ENCODE results near the gene SOSTDC1. TPM values are rescaled to one million over a fixed set of nuclear protein-coding genes. Genes with fewer than 3 reads are reported as not detected.

The SOSTDC1 gene
- total RNA-seq, 4 donors from 2014 or later: 0.39 to 2.4 (median 1.5) TPM

DNA sequence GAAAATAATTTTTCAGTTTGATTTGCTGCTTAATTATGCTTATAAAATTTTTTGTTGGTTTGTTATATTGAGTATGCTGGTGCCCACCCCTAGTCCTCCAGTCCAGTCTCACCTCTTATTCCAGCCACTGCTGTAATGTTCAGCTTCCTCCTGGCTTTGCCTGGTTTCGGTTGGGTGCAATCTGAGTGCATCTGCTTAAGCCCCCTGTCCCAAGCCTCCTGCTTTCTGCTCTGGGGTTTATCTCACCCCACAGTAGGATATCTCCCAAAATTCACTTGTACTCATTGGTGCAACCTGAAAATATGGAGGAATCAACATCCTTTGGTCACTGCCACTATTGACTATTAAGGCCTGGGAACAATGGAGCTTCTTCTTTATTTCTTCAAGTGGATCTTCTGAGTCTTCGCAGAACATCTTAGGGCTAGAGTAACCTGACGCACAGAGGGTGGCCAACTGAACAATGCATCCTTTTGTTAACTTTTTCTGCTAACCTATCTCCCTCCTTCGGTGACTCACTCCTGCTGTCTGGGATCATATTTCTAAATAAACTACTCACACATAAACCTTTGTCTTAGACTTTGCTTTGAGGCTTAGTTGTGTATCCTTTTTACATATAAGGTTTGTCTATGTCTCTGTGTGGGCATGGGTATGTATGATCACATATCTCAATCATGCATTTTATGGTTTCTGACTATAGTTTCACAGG lies 19.1 kb upstream of the SOSTDC1 start:
- Histone ChIP-seq H3K4me3 (no peak overlapping the region), H3K27me3 (no peaks in the 10 kb centered on the region), H3K4me1 (no peaks in the 10 kb centered on the region), H3K27ac (no peak overlapping the region), H3K9me3 (no peaks in the 10 kb centered on the region), H3K36me3 (no peaks in the 10 kb centered on the region)
- DNase-seq (ENCODE audit: low spot score in 2 of 2): no peak
- TF ChIP-seq EP300 (IDR thresholded peaks at IDR 0.05): no peak
- TF ChIP-seq, protein P1, sequence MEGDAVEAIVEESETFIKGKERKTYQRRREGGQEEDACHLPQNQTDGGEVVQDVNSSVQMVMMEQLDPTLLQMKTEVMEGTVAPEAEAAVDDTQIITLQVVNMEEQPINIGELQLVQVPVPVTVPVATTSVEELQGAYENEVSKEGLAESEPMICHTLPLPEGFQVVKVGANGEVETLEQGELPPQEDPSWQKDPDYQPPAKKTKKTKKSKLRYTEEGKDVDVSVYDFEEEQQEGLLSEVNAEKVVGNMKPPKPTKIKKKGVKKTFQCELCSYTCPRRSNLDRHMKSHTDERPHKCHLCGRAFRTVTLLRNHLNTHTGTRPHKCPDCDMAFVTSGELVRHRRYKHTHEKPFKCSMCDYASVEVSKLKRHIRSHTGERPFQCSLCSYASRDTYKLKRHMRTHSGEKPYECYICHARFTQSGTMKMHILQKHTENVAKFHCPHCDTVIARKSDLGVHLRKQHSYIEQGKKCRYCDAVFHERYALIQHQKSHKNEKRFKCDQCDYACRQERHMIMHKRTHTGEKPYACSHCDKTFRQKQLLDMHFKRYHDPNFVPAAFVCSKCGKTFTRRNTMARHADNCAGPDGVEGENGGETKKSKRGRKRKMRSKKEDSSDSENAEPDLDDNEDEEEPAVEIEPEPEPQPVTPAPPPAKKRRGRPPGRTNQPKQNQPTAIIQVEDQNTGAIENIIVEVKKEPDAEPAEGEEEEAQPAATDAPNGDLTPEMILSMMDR (IDR thresholded peaks at IDR 0.05): no peak
- 60 to 64% methylated on average over 4 of the region's 4 CpGs for WGBS, 2 donors

DNA sequence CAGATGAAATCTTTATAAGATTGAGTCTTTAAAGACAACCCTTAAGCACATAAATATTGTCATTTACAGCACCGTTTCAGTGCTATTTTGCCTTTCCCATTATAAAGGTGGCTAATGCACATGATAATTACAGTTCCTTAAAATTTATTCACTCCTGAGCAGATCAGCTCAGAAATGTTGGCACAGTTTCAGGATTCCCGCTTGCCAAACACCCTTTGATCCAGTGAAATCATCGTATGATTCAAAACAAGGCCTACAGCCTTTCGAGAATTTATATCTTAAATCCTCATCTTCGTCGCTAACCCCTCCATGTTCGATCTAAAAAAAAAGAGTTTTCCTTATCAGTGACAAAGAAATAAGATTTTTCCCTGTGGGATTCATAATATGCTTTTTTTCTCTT lies 14.1 kb upstream of the SOSTDC1 start:
- H3K36me3 ChIP-seq: no peaks in the 10 kb centered on the region
- H3K9me3 ChIP-seq: no peaks in the 10 kb centered on the region
- DNase-seq (ENCODE audit: low spot score in 2 of 2): no peak
- no peaks in the 10 kb centered on the region for H3K4me1 ChIP-seq
- H3K27ac ChIP-seq: no peak overlapping the region
- TF ChIP-seq POLR2A (IDR thresholded peaks at IDR 0.05): no peak
- no peak for TF ChIP-seq EP300 (IDR thresholded peaks at IDR 0.05)
- TF ChIP-seq, protein P1 (IDR thresholded peaks at IDR 0.05): no peak
- H3K27me3 ChIP-seq: no peaks in the 10 kb centered on the region
- WGBS, 2 donors: 58 to 67% methylated on average over 7 of the region's 7 CpGs
- no peak overlapping the region for H3K4me3 ChIP-seq

DNA sequence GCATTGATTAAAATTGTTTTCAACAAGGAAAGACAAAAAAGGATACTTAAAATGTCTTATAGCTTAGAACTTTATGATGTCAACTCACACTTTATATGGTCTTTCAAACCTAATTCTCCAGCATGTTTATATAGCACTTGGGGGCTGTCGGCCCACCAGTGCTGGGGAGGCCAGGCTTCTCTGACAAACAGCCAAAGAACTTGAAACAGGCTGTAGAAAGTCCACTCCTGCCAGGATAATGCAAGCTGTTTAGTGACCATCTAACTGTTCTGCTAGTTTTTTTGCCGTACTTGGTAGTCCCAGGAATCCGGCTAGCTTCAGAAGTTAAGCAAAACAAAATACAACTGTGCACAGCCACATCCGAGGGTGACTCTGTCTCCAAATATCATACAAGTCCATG lies 13.6 kb upstream of the SOSTDC1 start:
- Histone ChIP-seq H3K4me1 (no peaks in the 10 kb centered on the region), H3K27me3 (no peaks in the 10 kb centered on the region), H3K4me3 (no peak overlapping the region), H3K27ac (no peak overlapping the region), H3K9me3 (no peaks in the 10 kb centered on the region), H3K36me3 (no peaks in the 10 kb centered on the region)
- TF ChIP-seq, protein P1 (IDR thresholded peaks at IDR 0.05): no peak
- TF ChIP-seq POLR2A (IDR thresholded peaks at IDR 0.05) (no peak), EP300 (IDR thresholded peaks at IDR 0.05) (no peak)
- 57 to 63% methylated on average over 4 of the region's 4 CpGs for WGBS, 2 donors
- no peak for DNase-seq (ENCODE audit: low spot score in 2 of 2)

DNA sequence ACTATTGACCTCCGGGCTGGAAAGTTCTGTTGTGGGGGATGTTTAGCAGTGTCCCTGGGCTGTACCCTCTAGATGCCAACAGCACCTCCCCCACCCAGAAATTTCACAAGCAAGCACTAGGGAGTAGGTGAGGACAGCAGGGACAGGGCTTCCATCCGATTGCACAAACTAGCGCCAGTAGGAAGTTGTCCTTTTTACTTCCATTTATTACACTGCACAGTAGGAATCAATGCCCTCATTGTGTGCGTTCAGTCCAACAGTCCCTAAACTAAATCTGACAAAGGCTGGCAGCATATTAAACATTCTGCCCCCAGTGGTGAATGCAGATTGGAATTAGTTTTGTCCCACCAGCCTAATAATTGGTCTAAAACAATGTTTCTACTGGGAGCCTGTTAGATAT lies 6.4 kb upstream of the SOSTDC1 start:
- TF ChIP-seq, protein P1 (IDR thresholded peaks at IDR 0.05): peak in 1 of 5 experiments; percentile 13
- TF ChIP-seq POLR2A (IDR thresholded peaks at IDR 0.05): no peak
- TF ChIP-seq EP300 (IDR thresholded peaks at IDR 0.05): no peak
- Histone ChIP-seq H3K27ac (peak overlapping the region in 1 of 4 donors; percentile 36), H3K27me3 (no peaks in the 10 kb centered on the region), H3K4me1 (no peaks in the 10 kb centered on the region), H3K36me3 (no peaks in the 10 kb centered on the region), H3K9me3 (no peaks in the 10 kb centered on the region), H3K4me3 (no peak overlapping the region)
- 41 to 53% methylated on average over 4 of the region's 4 CpGs for WGBS, 2 donors
- no peak for DNase-seq (ENCODE audit: low spot score in 2 of 2)

DNA sequence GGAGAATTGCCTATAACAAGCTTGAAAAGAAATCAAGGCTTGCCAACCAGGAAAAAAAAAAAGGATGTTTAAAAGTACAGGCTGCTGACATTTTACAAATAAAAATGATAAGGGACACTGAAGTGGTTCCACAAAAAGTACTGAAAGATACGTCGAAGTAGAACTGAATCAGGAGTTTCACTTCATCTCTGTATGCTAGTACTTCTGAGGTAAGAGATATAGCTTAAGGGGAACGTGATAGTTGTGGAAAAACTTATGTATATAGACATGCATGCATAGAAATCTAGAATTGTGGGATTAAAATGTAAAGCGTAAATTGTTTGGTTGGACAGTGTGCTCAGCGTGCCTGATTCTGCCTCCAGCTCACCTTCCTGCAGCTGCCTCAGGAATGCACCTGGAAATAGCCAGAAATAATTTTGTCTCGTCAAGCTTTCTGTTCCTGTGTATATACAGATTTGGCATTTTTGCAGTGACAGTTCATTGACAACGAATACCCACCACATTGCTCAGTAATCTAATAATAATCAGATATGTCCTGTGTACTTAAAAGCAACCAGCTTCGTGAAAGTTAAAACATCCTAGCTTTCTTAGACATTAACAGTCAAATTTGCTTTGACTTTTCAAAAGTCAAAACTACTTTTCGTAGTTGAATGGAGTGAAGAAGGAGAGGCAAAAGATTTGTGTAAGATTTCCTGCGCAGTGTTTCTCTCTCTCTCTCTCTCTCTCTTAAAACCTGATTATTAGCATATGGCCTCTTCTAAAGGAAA lies 1.4 kb downstream of the SOSTDC1 start:
- Histone ChIP-seq H3K4me3 (peak overlapping the region in 1 of 4 donors; percentile 31), H3K27ac (no peak overlapping the region), H3K4me1 (peaks cover 0 to 7% (median 0%) of the 10 kb centered on the region in 4 donors), H3K27me3 (no peaks in the 10 kb centered on the region), H3K9me3 (no peaks in the 10 kb centered on the region), H3K36me3 (no peaks in the 10 kb centered on the region)
- 31 to 33% methylated on average over 10 of the region's 10 CpGs for WGBS, 2 donors
- DNase-seq (ENCODE audit: low spot score in 2 of 2): no peak
- TF ChIP-seq POLR2A (IDR thresholded peaks at IDR 0.05) (no peak), EP300 (IDR thresholded peaks at IDR 0.05) (no peak)
- TF ChIP-seq, protein P1 (IDR thresholded peaks at IDR 0.05): no peak

All from tibial nerve (tissue), 4 donors.